Activated CD8-positive, alpha-beta memory T cell treated with anti-CD3 and anti-CD28 coated beads, Interleukin-2, amount 10 ng/mL, durations not matched to agents 7 days and 5 days (primary cell): ENCODE measurements around the gene TMEM203. TPM values are rescaled to one million over a fixed set of nuclear protein-coding genes. Genes with fewer than 3 reads are reported as not detected.

Experiments
- ATAC-seq: fragments of 150-1000 bp; cut with Tn5 transposase; one replicate; pipeline ENCODE4 v1.10.0; 2021; ENCODE audit warnings: moderate library complexity
- CTCF ChIA-PET: fragments of 350-600 bp; sonication (Branson Sonifier 250); formaldehyde crosslinking; loops from one replicate; lab custom pipeline; 2021; ENCODE audit warnings: antibody characterized with exemption; lab: Charles Lee
- DNase-seq: peaks from one replicate; pipeline ENCODE4 v3.0.0-alpha.2; 2020
- H3K27ac Mint-ChIP-seq: one replicate; pipeline ENCODE4 v1.8.0; 2021; ENCODE audit warnings: mild to moderate bottlenecking, mixed read lengths
- H3K27me3 Mint-ChIP-seq: one replicate; pipeline ENCODE4 v1.8.0; 2021; ENCODE audit warnings: mixed read lengths
- H3K36me3 Mint-ChIP-seq: one replicate; pipeline ENCODE4 v1.8.0; 2021; ENCODE audit warnings: mild to moderate bottlenecking, mixed read lengths
- H3K4me1 Mint-ChIP-seq: one replicate; pipeline ENCODE4 v1.8.0; 2021; ENCODE audit warnings: mixed read lengths
- H3K4me3 Mint-ChIP-seq: one replicate; pipeline ENCODE4 v1.8.0; 2021; ENCODE audit warnings: mild to moderate bottlenecking, moderate library complexity, mixed read lengths
- H3K9me3 Mint-ChIP-seq: one replicate; pipeline ENCODE4 v1.8.0; 2022; ENCODE audit warnings: low read depth, mixed read lengths
- total RNA-seq, 2 experiments: library from RNA; stranded (reverse); gene quantifications; one replicate each; pipeline ENCODE4 v1.2.3, GENCODE V29; 2021

The TMEM203 gene
- total RNA-seq, 2 experiments from 2014 or later: 32.2 to 36.9 TPM

DNA sequence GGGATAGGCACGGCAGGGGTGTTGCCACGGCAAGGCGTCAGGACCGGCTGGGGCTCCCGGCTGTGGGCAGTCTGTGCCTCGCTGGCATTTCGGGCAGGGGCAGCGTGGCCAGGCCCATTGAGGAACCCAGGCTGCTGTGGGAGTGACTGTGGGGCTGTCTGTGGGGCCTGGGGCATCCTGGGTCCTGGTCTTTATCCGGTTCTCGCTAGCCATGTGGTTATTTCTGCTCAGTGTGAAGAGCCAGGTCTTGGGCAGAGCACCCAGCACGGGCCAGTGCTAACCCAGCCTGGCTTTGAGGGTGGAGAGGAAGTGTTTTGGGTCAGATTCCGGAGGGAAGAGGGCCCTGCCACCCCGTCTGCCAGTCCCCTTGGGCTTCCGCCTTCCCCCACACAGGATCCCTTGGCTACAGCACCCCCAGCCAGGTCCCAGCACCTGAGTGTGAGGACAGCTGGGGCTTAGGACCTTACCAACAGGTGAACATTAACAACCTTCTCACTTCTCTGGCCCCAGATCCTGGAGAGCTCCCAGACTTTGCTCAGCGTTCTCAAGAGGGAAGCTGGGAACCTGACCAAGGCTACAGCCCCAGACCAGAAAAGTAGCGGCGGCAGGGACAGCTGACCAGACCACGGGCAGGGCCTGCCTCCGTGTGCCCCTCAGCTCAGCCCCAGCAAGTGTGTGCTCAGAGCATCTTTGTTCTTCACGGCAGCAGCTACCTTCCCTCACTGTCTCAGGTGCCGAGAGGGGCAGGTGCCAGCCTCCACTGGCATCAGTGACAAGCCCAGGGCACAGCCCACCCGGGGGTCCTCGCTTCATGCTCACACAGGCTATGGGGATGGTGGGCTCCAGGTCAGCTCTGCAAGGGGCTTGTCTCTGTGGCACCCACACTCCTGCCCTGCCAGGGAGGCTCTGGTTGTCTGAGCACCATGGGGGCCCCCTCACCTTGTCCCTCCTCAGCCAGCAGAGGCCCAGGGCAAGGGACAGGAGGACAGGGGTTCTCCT, 15.9 kb downstream of the TMEM203 start:
- CTCF ChIA-PET: interaction anchor here (0.9 to 5.1 kb wide), 24 partner anchors 9 to 161 kb away, joined by 3 to 55 read pairs (median 4); partner anchors contain the start of genes CYSRT1, NDOR1, NELFB and RNF208
- Mint-ChIP-seq H3K27me3 (no peaks in the 10 kb centered on the region), H3K4me1 (peaks cover 35% of the 10 kb centered on the region), H3K27ac (peak overlapping the region; percentile 92), H3K36me3 (peaks cover 2% of the 10 kb centered on the region), H3K4me3 (peak overlapping the region; percentile 93), H3K9me3 (no peaks in the 10 kb centered on the region)
- DNase-seq (no peak), ATAC-seq (no peak)

DNA sequence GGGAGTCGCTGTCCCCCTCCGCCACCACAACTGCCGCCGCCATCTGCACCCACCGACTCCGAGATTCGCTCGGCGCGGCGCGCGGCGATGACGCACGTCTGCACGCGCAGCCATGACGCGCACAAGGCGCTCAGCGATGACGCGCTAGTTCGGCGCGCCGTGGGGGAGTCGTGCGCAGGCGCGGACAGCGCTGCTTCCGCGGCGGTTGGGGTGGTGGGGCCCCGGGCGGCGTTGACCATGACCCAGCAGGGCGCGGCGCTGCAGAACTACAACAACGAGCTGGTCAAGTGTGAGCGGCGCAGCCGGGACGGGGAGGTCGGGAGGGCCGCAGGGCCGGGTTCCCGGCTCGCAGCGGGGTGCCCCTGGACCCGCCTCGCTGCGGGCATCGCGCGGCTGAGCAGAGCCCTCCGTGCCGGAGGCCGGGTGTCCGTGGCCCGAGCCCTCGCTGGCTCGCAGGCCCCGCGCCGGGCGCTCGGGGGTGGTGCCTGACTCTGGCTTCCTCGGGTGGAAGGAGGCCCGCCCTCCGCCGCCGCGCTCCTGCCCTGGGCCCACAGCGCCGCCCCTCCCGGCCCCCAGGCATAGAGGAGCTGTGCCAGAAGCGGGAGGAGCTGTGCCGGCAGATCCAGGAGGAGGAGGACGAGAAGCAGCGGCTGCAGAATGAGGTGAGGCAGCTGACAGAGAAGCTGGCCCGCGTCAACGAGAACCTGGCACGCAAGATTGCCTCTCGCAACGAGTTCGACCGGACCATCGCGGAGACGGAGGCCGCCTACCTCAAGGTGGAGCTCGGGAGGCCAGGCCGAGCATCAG, 16.8 kb downstream of the TMEM203 start, which contains the start of the genes ANAPC2 and SSNA1:
Gene ANAPC2, minus strand, starts transcription at position 71 of the 807 bp plus-strand sequence. Its CDS starts 28 bp downstream, at position 43.
Gene SSNA1, plus strand, starts transcription at position 187 of the 807 bp plus-strand sequence. Its CDS starts 51 bp downstream, at position 238.
- peak; percentile 93 for DNase-seq
- Mint-ChIP-seq H3K36me3 (peaks cover 2% of the 10 kb centered on the region), H3K9me3 (no peaks in the 10 kb centered on the region), H3K4me3 (peak within 1 kb of the TSS; percentile 93), H3K27me3 (no peaks in the 10 kb centered on the region), H3K4me1 (peaks cover 35% of the 10 kb centered on the region), H3K27ac (peak within 1 kb of the TSS; percentile 92)
- peak; percentile 81 for ATAC-seq
- CTCF ChIA-PET: interaction anchor here (0.9 to 5.1 kb wide), 26 partner anchors 10 to 160 kb away, joined by 3 to 55 read pairs (median 4); partner anchors contain the start of genes CYSRT1, NDOR1, NELFB and RNF208

DNA sequence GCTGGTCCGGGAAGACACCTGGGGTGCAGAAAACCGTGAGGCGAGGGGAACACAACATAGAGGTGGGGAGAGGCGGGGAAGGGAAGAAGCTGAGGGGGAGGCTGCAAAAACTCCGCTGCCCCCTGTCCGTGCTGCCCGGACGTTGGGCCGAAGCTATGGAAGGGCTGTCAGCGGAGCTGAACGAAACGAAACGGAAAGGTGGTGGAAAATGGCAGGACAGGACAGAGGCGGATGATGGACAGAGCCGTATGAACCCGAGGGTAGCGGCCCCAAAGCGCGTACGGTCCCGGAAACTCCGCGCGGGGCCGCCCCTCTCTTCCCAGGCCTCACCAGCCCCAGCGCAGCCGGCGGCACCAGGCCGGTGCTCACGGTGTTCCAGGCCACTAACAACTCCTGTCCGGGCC, 17.4 kb downstream of the TMEM203 start:
- Mint-ChIP-seq H3K36me3 (peaks cover 2% of the 10 kb centered on the region), H3K27ac (peak overlapping the region; percentile 92), H3K9me3 (no peaks in the 10 kb centered on the region), H3K4me1 (peaks cover 35% of the 10 kb centered on the region), H3K4me3 (peak overlapping the region; percentile 93), H3K27me3 (no peaks in the 10 kb centered on the region)
- CTCF ChIA-PET: interaction anchor here (0.9 to 5.1 kb wide), 17 partner anchors 10 to 154 kb away, joined by 3 to 55 read pairs (median 8); partner anchors contain the start of genes CYSRT1, NDOR1, NELFB and RNF208
- DNase-seq (no peak), ATAC-seq (no peak)

DNA sequence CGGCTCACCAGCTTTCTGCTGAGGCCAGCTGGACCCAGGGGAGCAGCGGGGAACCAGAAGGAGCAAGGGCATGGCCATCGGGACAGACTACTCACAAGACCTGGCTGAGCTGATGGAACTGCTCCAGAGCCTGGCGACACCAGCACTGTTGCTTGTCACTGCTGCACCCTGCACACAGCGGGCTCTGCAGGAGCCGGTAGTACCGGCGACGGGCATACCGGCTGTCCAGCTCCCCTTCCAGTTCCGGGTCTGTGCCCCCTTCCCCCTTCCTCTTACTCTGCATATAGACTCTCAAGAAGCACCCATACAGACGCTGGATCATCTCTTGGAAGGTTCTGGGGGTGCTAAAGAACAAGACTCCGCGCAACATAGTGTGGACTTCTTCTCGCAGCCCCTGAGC, 18.1 kb downstream of the TMEM203 start:
- CTCF ChIA-PET: interaction anchor here (1.2 to 5.1 kb wide), 8 partner anchors 11 to 67 kb away, joined by 6 to 55 read pairs (median 11); partner anchors contain the start of genes CYSRT1, NDOR1, NELFB and RNF208
- no peaks in the 10 kb centered on the region for H3K9me3 Mint-ChIP-seq
- no peaks in the 10 kb centered on the region for H3K27me3 Mint-ChIP-seq
- H3K4me3 Mint-ChIP-seq: peak overlapping the region; percentile 93
- peak overlapping the region; percentile 92 for H3K27ac Mint-ChIP-seq
- DNase-seq (no peak), ATAC-seq (no peak)
- peaks cover 35% of the 10 kb centered on the region for H3K4me1 Mint-ChIP-seq
- H3K36me3 Mint-ChIP-seq: peaks cover 2% of the 10 kb centered on the region

DNA sequence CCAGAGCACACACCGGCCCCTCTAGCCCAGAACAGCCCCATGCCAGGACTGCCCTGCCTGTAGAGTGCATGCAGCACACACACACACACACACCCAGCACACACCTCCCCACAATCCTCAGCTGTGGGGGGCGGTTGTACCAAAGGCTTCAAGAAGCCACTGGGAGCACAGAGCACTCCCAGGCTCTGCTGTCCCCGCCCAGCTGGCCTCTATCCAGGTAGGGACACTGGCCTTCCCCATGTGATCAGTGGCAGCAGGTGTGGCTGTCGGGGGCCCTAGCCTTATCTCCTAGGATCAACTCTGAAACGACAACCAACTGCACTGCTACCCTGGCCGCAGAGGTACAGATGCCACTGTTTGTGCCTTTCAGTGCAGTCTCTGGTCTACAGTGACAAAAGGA, 19.1 kb downstream of the TMEM203 start:
- ATAC-seq (no peak), DNase-seq (no peak)
- CTCF ChIA-PET: interaction anchor here (3.5 to 5.1 kb wide), 2 partner anchors 18 to 50 kb away, joined by 15 to 55 read pairs; partner anchors contain the start of genes NDOR1, TMEM203 and TPRN
- Mint-ChIP-seq H3K36me3 (peaks cover 5% of the 10 kb centered on the region), H3K4me3 (peak overlapping the region; percentile 93), H3K9me3 (no peaks in the 10 kb centered on the region), H3K27ac (no peak overlapping the region), H3K27me3 (no peaks in the 10 kb centered on the region), H3K4me1 (peaks cover 35% of the 10 kb centered on the region)

DNA sequence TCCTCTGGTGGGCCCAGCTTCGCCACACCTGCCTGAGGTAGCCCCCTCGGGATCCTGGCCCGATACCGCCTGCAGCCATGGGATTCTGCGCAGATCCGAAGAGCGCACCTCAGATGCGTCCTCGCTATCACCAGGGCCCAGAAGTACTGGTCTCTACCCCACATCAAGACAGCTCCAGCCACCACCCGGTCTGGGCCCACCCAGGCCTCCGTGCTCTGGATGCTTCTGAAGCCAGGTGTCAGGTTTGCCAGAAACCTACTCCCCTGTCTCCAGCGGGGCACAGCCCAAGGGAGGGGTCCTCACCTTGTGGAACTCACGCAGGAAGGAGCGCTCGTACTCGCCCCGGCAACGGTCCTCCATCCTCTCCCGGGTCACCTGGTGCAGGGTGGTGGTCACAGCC, 19.5 kb downstream of the TMEM203 start:
- no peaks in the 10 kb centered on the region for H3K27me3 Mint-ChIP-seq
- H3K27ac Mint-ChIP-seq: no peak overlapping the region
- H3K4me3 Mint-ChIP-seq: no peak overlapping the region
- ATAC-seq (no peak), DNase-seq (no peak)
- H3K36me3 Mint-ChIP-seq: peaks cover 5% of the 10 kb centered on the region
- CTCF ChIA-PET: no interaction called here
- H3K9me3 Mint-ChIP-seq: no peaks in the 10 kb centered on the region
- H3K4me1 Mint-ChIP-seq: peaks cover 35% of the 10 kb centered on the region

DNA sequence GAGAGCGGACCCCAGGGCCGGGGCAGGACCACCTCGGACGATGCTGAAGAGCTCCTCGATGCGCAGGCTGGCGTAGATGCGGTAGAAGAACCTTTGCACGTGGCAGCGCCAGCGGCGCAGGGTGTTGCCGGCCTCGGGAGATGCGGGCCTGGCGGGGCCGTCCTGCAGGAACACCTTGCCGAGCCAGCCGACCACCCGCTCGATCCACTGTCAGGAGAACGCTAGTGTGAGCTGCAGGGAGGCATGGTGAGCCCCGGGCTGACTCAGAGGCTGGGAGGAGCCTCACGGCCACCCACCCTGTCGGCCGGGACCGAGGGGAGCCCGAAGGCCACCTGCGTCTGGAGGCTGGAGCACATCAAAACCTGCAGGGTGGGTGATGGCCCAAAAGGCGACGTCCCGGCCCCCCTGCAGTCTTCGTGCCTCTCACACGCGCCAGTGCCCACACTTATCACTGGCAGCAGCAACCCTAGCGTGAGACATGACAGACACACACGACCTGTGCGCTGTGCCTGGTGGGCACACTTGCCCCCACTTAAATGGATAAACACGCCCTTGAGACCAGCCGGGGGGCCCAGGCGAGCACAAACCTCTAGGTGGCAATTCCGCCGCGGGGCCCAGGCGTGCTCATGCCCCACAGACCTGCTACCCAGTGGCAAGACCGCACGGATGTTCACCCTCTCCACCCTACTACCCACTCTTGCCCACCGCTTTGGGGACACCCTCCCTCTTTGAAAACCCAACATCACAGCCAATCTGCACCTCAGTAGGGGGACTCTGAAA, 20.4 kb downstream of the TMEM203 start:
- Mint-ChIP-seq H3K4me3 (no peak overlapping the region), H3K36me3 (peaks cover 4% of the 10 kb centered on the region), H3K4me1 (peaks cover 28% of the 10 kb centered on the region), H3K27me3 (no peaks in the 10 kb centered on the region), H3K9me3 (no peaks in the 10 kb centered on the region), H3K27ac (no peak overlapping the region)
- DNase-seq: no peak
- CTCF ChIA-PET: no interaction called here
- no peak for ATAC-seq

DNA sequence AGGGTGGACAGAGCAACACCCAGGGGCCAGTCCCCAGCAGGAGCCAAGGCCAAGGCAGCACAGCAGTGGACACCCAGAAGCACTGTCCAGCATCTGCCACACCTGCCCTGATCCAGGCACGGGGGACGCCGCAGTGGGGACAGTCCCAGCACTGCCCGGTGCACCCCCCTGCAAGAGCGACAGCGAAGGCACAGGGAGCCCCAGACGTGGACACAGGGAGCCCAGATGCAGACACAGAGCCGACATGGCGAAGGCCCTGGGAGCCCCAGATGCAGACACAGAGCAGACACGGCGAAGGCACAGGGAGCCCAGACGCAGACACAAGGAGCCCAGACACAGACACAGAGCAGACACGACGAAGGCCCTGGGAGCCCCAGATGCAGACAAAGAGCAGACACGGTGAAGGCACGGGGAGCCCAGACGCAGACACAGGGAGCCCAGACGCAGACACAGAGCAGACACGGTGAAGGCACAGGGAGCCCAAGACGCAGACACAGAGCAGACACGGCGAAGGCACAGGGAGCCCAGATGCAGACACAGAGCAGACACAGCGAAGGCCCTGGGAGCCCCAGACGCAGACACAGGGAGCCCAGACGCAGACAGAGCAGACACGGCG, 21.4 kb downstream of the TMEM203 start:
- H3K4me1 Mint-ChIP-seq: peaks cover 21% of the 10 kb centered on the region
- ATAC-seq (no peak), DNase-seq (no peak)
- CTCF ChIA-PET: no interaction called here
- H3K4me3 Mint-ChIP-seq: no peak overlapping the region
- H3K27ac Mint-ChIP-seq: no peak overlapping the region
- H3K27me3 Mint-ChIP-seq: no peaks in the 10 kb centered on the region
- peaks cover 4% of the 10 kb centered on the region for H3K36me3 Mint-ChIP-seq
- no peaks in the 10 kb centered on the region for H3K9me3 Mint-ChIP-seq

DNA sequence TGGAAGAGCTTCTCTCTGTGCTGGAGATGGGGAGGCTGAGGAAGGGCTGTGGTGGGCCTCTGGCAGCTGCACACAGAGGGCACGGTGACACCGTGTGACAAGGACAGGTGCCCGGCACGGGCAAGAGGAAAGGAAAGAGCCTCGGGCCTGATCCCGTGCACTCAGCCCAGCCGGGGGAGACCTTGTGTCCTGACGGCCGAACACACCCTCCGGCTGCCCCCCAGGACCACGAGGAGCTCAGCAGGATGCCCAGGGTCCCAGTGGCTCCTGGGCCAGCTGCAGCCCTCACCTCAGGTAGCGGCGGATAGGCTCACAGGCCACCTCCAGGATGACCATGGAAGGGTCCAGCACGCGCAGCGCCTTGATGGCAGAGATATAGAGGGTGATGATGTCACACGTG, 22.6 kb downstream of the TMEM203 start:
- Mint-ChIP-seq H3K36me3 (peaks cover 4% of the 10 kb centered on the region), H3K27me3 (no peaks in the 10 kb centered on the region), H3K4me1 (peaks cover 19% of the 10 kb centered on the region), H3K27ac (no peak overlapping the region), H3K4me3 (no peak overlapping the region), H3K9me3 (no peaks in the 10 kb centered on the region)
- DNase-seq: no peak
- CTCF ChIA-PET: no interaction called here
- ATAC-seq: no peak

DNA sequence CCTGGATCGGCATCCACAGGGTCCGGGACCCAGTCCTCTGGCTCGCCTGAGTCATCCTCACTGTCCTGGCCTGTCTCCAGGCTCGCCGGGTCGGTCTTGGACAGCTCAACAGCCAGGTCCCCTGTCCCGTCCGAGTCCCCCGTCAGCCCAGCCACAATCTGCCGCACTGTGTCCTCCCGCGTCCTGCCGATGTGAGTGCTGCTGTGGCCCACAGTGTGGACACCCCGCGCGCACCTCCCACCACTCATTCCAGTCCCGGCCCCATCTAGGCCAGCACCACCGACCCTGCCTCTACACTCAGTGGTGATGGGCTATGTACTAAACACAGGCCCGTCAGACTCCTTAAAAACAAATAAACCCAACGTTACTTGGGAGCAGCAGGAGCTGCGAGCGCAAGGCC, 23.8 kb downstream of the TMEM203 start:
- DNase-seq (no peak), ATAC-seq (no peak)
- H3K4me3 Mint-ChIP-seq: no peak overlapping the region
- peaks cover 4% of the 10 kb centered on the region for H3K36me3 Mint-ChIP-seq
- H3K4me1 Mint-ChIP-seq: peaks cover 8% of the 10 kb centered on the region
- no peak overlapping the region for H3K27ac Mint-ChIP-seq
- no peaks in the 10 kb centered on the region for H3K9me3 Mint-ChIP-seq
- H3K27me3 Mint-ChIP-seq: no peaks in the 10 kb centered on the region
- CTCF ChIA-PET: no interaction called here

DNA sequence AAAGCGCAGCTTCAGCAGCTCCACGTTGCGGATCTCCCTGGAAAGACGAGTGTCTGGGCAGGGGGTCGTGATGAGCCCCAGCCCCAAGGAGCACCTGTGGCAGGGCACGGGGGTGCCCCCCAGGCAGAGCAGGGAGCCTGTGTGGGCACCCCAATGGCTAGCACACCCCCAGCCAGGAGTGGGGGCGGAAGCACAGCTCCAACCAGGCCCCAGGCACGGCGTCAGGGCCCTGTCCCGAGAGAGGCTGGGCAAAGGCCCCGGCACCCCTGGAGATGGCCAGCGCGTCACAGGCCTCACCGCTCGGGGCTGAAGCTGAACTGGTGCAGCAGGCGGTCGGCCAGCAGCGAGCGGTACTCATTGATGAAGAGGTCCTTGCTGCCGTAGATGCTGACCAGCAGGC, 25.0 kb downstream of the TMEM203 start:
- H3K4me3 Mint-ChIP-seq: no peak overlapping the region
- peaks cover 4% of the 10 kb centered on the region for H3K36me3 Mint-ChIP-seq
- no peak for ATAC-seq
- no peaks in the 10 kb centered on the region for H3K27me3 Mint-ChIP-seq
- CTCF ChIA-PET: no interaction called here
- no peaks in the 10 kb centered on the region for H3K9me3 Mint-ChIP-seq
- no peak for DNase-seq
- no peak overlapping the region for H3K27ac Mint-ChIP-seq
- H3K4me1 Mint-ChIP-seq: peaks cover 1% of the 10 kb centered on the region

DNA sequence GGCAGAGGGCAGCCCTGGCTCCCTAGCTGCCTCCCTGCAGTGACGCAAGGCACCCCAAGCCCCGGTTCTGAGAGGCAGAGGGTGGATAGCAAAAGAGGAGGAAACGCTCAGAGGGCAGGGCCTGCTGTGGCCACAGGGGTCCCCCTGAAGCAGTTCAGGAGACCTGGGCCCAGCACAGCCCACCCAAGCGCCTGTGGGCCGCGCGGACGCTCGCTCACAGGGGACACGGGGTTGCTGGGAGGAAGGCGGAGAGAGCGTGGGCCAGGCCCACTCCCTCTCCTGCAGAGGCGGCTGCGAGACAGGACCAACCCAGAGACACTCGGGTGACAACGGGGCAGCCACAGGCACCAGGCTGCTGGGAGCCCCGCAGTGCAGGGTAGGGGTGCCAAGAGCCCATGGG, 25.7 kb downstream of the TMEM203 start:
- Mint-ChIP-seq H3K4me3 (no peak overlapping the region), H3K27me3 (peaks cover 2% of the 10 kb centered on the region), H3K36me3 (peaks cover 4% of the 10 kb centered on the region), H3K4me1 (no peaks in the 10 kb centered on the region), H3K9me3 (no peaks in the 10 kb centered on the region), H3K27ac (no peak overlapping the region)
- DNase-seq: no peak
- CTCF ChIA-PET: no interaction called here
- ATAC-seq: no peak
